ENCODE data around the gene CFAP100. TPM values are rescaled to one million over a fixed set of nuclear protein-coding genes. Genes with fewer than 3 reads are reported as not detected.

Gene CFAP100
- polyA plus RNA-seq, 1 experiment, result not detected

DNA sequence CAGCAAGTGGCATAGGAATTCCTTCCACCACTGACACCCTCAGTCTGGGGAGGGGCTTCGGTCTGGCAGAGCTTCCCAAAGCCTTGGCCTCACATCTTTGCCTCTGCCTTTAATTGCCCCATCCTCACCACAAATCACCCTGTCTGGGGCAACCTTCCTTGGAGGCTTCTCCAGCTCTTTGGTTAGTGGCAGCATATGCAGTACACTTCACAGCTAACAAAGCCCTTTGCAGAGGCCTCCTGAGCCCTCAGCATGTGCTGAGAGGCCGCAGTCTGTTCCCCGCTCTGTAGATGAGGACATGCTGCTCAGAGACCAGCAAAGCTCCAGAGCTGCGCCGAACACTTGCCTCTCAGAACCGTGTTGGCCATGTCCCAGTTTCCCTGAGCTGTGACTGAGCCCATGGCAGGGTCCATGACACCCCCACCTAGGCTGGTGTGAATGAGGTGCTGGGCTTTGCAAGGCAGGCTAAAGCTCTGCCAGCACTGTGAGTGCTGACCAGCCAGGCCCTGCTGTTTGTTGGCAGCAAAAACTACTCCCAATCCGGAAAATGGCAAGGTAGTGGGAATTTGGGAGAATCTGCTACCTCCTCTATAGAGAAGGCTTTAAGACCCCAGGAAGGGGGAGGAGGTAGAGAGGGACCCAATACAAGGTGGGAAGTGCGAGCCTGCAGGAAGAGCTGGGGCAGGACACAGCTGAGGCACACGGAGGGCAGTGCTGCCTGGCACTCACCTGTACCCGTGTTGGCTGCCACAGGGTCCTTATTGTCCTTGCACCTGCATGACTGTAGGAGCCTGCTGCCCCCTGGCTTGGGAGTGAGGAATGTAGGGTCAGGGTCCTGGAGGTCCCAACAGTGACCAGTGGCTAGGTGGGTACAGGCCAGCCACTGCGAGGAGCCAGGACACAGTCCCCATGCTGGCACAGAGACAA is 29.1 kb upstream of the CFAP100 start:
- TF ChIP-seq, protein P1, sequence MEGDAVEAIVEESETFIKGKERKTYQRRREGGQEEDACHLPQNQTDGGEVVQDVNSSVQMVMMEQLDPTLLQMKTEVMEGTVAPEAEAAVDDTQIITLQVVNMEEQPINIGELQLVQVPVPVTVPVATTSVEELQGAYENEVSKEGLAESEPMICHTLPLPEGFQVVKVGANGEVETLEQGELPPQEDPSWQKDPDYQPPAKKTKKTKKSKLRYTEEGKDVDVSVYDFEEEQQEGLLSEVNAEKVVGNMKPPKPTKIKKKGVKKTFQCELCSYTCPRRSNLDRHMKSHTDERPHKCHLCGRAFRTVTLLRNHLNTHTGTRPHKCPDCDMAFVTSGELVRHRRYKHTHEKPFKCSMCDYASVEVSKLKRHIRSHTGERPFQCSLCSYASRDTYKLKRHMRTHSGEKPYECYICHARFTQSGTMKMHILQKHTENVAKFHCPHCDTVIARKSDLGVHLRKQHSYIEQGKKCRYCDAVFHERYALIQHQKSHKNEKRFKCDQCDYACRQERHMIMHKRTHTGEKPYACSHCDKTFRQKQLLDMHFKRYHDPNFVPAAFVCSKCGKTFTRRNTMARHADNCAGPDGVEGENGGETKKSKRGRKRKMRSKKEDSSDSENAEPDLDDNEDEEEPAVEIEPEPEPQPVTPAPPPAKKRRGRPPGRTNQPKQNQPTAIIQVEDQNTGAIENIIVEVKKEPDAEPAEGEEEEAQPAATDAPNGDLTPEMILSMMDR (IDR thresholded peaks at IDR 0.05; ENCODE audit: low read depth, low read length), result no peak
- peaks cover 20% of the 10 kb centered on the region for H3K27me3 ChIP-seq (ENCODE audit: control insufficient read depth, insufficient read depth, low read length)
- CTCF ChIA-PET, result interaction anchor here (1.6 kb wide), 1 partner anchor 23 kb away, joined by 3 read pairs; no protein-coding TSS in a partner anchor
- DNase-seq (ENCODE audit: low read depth, low spot score), result no peak
- POLR2A ChIA-PET, result no interaction called here
- H3K27ac ChIP-seq (ENCODE audit: low read depth, low read length), result no peak overlapping the region
- H3K9me3 ChIP-seq (ENCODE audit: control insufficient read depth, insufficient read depth, low read length), result no peaks in the 10 kb centered on the region
- no peak overlapping the region for H3K4me3 ChIP-seq (ENCODE audit: low read depth, low read length)

DNA sequence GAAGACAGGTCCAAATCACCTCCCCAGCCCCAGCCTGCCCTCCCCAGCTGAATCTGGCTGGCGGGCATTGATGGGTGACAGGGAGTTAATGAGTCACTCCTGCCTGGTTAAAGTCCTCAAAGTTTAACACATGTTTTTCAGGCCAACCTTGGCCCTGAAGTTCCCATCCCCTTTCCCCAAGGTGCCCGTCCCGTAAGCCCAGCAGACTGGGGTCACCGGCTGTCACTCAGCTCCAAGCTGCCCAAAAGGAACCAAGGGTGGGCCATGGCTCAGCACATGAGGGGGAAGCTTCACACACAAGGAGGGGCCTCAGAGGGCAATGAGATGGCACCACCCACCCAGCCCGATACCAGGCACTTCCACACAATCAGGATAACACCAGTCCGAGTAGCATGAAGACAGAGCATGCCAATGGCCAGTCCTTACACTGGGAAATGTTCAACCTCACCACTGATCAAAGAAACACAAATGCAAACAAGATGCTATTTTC is 27.3 kb upstream of the CFAP100 start:
- DNase-seq (ENCODE audit: low read depth, low spot score), result no peak
- TF ChIP-seq, protein P1 (IDR thresholded peaks at IDR 0.05; ENCODE audit: low read depth, low read length), result no peak
- Histone ChIP-seq H3K27me3 (ENCODE audit: control insufficient read depth, insufficient read depth, low read length) (peaks cover 11% of the 10 kb centered on the region), H3K4me3 (ENCODE audit: low read depth, low read length) (no peak overlapping the region), H3K9me3 (ENCODE audit: control insufficient read depth, insufficient read depth, low read length) (no peaks in the 10 kb centered on the region; the same call in 1 of the 2 replicates), H3K27ac (ENCODE audit: low read depth, low read length) (no peak overlapping the region)
- POLR2A ChIA-PET, result no interaction called here
- CTCF ChIA-PET, result interaction anchor here (1.6 kb wide), 1 partner anchor 21 kb away, joined by 3 read pairs; no protein-coding TSS in a partner anchor

DNA sequence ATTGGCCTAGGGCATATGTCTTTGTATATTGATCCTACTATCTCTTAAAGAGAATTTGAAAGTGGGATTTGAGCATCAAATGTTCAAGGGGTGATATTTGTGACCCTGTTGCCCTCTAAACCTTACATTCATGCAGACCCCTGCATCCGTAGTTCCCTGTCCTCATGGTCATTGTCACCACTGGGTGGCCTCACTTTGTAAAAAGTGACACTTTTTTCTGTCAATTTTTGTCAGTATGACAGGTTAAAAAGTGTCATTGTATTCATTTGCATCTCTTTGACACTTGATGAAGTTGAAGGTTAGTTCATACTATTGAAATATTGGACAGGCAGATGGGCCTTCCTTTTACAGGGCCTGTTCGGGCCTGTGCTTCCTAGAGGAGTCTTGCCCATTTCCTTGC is 25.2 kb upstream of the CFAP100 start:
- Histone ChIP-seq H3K27me3 (ENCODE audit: control insufficient read depth, insufficient read depth, low read length) (peaks cover 5% of the 10 kb centered on the region), H3K27ac (ENCODE audit: low read depth, low read length) (no peak overlapping the region), H3K4me3 (ENCODE audit: low read depth, low read length) (no peak overlapping the region), H3K9me3 (ENCODE audit: control insufficient read depth, insufficient read depth, low read length) (no peaks in the 10 kb centered on the region; the same call in 1 of the 2 replicates)
- ChIA-PET CTCF (no interaction called here), POLR2A (no interaction called here)
- TF ChIP-seq, protein P1 (IDR thresholded peaks at IDR 0.05; ENCODE audit: low read depth, low read length), result no peak
- DNase-seq (ENCODE audit: low read depth, low spot score), result no peak

DNA sequence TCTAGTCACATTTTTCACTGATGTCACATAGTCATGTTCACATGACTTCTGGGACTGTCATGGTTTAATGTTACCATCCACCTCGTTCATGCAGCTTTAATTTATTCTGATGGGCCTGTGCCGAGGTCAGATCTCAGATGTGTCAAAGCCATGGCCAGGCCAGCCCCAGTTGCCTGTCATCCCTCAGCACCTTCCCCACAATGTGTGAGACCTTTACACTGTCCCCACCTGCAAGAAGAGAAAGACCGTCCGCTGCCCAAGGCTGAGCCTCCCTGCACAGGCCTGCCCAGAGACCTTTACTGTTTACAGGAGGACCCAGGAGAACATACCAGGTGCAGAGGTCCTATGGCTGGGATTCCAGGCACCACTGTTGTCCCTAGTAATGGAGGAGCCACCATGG is 24.7 kb upstream of the CFAP100 start:
- H3K27me3 ChIP-seq (ENCODE audit: control insufficient read depth, insufficient read depth, low read length), result peaks cover 5% of the 10 kb centered on the region
- no peak overlapping the region for H3K27ac ChIP-seq (ENCODE audit: low read depth, low read length)
- H3K4me3 ChIP-seq (ENCODE audit: low read depth, low read length), result no peak overlapping the region
- POLR2A ChIA-PET, result no interaction called here
- CTCF ChIA-PET, result no interaction called here
- TF ChIP-seq, protein P1 (IDR thresholded peaks at IDR 0.05; ENCODE audit: low read depth, low read length), result no peak
- no peaks in the 10 kb centered on the region; the same call in 1 of the 2 replicates for H3K9me3 ChIP-seq (ENCODE audit: control insufficient read depth, insufficient read depth, low read length)
- DNase-seq (ENCODE audit: low read depth, low spot score), result no peak

DNA sequence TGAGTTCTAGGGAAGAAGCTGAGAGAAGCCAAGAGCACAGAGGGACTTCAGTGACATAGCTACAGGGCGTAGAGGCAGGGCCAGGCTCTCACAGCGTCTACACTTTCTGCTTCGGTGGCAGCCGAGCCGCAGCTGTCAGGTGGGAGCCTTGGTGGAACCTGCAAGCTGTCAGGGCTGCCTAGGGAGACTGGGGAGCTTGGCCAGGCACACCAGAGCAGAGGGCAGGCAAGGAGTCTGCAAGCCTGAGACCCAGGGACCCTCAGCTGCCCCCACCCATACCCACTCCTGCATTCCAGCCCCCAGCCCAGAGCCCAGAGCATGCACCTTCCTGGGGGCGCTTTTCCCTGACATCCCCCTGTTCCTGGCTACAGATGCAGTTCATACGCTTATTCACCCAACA is 24.1 kb upstream of the CFAP100 start:
- CTCF ChIA-PET, result no interaction called here
- DNase-seq (ENCODE audit: low read depth, low spot score), result no peak
- Histone ChIP-seq H3K27ac (ENCODE audit: low read depth, low read length) (no peak overlapping the region), H3K9me3 (ENCODE audit: control insufficient read depth, insufficient read depth, low read length) (no peaks in the 10 kb centered on the region; the same call in 1 of the 2 replicates), H3K4me3 (ENCODE audit: low read depth, low read length) (no peak overlapping the region), H3K27me3 (ENCODE audit: control insufficient read depth, insufficient read depth, low read length) (peaks cover 5% of the 10 kb centered on the region)
- POLR2A ChIA-PET, result no interaction called here
- TF ChIP-seq, protein P1 (IDR thresholded peaks at IDR 0.05; ENCODE audit: low read depth, low read length), result no peak

Data from AG04450 (cell line).